ENCODE results near the gene C12orf56.

DNA sequence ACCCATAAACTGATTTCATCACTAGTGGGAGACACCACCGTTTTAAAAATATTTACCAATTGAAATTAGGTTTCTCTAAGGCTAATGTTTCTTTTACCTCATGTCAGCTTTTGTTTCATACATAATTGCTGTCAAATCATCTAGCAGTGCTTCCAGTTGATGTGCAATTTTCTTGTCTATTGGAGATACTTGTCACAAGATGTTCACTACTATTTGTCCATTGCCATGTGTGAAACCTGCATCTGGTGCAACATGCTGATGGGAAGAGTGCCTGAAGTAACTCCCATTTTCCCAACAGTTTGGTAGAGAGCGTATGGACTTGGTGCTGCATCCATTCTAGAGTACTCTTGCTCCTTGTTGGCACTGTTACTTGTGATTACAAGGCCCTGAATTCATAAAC, 23.3 kb upstream of the C12orf56 start:
- TF ChIP-seq, protein P1, sequence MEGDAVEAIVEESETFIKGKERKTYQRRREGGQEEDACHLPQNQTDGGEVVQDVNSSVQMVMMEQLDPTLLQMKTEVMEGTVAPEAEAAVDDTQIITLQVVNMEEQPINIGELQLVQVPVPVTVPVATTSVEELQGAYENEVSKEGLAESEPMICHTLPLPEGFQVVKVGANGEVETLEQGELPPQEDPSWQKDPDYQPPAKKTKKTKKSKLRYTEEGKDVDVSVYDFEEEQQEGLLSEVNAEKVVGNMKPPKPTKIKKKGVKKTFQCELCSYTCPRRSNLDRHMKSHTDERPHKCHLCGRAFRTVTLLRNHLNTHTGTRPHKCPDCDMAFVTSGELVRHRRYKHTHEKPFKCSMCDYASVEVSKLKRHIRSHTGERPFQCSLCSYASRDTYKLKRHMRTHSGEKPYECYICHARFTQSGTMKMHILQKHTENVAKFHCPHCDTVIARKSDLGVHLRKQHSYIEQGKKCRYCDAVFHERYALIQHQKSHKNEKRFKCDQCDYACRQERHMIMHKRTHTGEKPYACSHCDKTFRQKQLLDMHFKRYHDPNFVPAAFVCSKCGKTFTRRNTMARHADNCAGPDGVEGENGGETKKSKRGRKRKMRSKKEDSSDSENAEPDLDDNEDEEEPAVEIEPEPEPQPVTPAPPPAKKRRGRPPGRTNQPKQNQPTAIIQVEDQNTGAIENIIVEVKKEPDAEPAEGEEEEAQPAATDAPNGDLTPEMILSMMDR (IDR thresholded peaks at IDR 0.05 in 2 of 3, conservative IDR thresholded peaks at IDR 0.05 in 1 of 3; ENCODE audit: borderline replicate concordance in 1 of 3, insufficient read depth in 1 of 3, low read depth in 2 of 3, low read length in 2 of 3), result no peak
- no peak for TF ChIP-seq POLR2AphosphoS5 (IDR thresholded peaks at IDR 0.05; ENCODE audit: low read depth, low read length)
- no peak for TF ChIP-seq SP1 (IDR thresholded peaks at IDR 0.05; ENCODE audit: low read depth)
- TF ChIP-seq, protein P2, sequence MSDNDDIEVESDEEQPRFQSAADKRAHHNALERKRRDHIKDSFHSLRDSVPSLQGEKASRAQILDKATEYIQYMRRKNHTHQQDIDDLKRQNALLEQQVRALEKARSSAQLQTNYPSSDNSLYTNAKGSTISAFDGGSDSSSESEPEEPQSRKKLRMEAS (IDR thresholded peaks at IDR 0.05), result no peak
- TF ChIP-seq, protein P3, sequence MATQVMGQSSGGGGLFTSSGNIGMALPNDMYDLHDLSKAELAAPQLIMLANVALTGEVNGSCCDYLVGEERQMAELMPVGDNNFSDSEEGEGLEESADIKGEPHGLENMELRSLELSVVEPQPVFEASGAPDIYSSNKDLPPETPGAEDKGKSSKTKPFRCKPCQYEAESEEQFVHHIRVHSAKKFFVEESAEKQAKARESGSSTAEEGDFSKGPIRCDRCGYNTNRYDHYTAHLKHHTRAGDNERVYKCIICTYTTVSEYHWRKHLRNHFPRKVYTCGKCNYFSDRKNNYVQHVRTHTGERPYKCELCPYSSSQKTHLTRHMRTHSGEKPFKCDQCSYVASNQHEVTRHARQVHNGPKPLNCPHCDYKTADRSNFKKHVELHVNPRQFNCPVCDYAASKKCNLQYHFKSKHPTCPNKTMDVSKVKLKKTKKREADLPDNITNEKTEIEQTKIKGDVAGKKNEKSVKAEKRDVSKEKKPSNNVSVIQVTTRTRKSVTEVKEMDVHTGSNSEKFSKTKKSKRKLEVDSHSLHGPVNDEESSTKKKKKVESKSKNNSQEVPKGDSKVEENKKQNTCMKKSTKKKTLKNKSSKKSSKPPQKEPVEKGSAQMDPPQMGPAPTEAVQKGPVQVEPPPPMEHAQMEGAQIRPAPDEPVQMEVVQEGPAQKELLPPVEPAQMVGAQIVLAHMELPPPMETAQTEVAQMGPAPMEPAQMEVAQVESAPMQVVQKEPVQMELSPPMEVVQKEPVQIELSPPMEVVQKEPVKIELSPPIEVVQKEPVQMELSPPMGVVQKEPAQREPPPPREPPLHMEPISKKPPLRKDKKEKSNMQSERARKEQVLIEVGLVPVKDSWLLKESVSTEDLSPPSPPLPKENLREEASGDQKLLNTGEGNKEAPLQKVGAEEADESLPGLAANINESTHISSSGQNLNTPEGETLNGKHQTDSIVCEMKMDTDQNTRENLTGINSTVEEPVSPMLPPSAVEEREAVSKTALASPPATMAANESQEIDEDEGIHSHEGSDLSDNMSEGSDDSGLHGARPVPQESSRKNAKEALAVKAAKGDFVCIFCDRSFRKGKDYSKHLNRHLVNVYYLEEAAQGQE (IDR thresholded peaks at IDR 0.05; ENCODE audit: low read depth), result no peak
- TF ChIP-seq POLR2A (IDR thresholded peaks at IDR 0.05; ENCODE audit: borderline replicate concordance, extremely low read depth, insufficient read depth, insufficient read length), result no peak
- TF ChIP-seq EZH2 (IDR thresholded peaks at IDR 0.05), result no peak
- no peak for TF ChIP-seq ZNF274 (IDR thresholded peaks at IDR 0.05; ENCODE audit: low read depth, low read length)
- no peak for TF ChIP-seq EZH2phosphoT487 (IDR thresholded peaks at IDR 0.05; ENCODE audit: borderline replicate concordance)
- TF ChIP-seq FOSL1 (IDR thresholded peaks at IDR 0.05; ENCODE audit: low read depth), result no peak
- no peak for TF ChIP-seq YY1 (IDR thresholded peaks at IDR 0.05; ENCODE audit: extremely low read depth, insufficient replicate concordance, low read depth, low read length)
- TF ChIP-seq ELF1 (IDR thresholded peaks at IDR 0.05; ENCODE audit: borderline replicate concordance, low read depth), result no peak
- TF ChIP-seq TCF7L2 (IDR thresholded peaks at IDR 0.05; ENCODE audit: borderline replicate concordance, extremely low read depth, insufficient read depth, insufficient read length), result no peak
- TF ChIP-seq, protein P4, sequence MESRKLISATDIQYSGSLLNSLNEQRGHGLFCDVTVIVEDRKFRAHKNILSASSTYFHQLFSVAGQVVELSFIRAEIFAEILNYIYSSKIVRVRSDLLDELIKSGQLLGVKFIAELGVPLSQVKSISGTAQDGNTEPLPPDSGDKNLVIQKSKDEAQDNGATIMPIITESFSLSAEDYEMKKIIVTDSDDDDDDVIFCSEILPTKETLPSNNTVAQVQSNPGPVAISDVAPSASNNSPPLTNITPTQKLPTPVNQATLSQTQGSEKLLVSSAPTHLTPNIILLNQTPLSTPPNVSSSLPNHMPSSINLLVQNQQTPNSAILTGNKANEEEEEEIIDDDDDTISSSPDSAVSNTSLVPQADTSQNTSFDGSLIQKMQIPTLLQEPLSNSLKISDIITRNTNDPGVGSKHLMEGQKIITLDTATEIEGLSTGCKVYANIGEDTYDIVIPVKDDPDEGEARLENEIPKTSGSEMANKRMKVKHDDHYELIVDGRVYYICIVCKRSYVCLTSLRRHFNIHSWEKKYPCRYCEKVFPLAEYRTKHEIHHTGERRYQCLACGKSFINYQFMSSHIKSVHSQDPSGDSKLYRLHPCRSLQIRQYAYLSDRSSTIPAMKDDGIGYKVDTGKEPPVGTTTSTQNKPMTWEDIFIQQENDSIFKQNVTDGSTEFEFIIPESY (IDR thresholded peaks at IDR 0.05; ENCODE audit: extremely low read depth, insufficient replicate concordance, low read length), result no peak
